NCI-H510A (cell line): Measurements from ENCODE around the gene POLR3H.

Experiments
- DNase-seq: peaks from one replicate; lab custom pipeline; 2025; lab: John Stamatoyannopoulos, UW

The POLR3H gene

DNA sequence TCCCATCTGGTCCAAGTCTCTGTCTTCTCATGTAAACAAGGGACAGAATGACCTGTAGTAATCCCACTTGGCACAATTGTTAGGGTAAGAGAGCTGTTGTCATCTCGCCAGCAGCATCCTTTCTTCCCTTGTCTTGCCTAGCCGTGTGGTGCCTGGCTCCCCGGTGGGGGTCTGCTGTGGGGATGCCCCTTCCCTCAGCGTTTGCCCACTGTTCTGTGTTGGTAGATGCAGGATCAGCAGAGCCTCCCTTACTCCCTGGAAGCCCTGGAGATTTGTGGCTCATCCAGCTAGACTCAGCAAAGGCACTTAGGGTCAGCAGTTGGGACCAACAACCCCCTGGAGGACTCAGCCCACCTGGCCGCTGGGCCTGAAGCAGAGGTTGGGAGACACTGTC is 62.3 kb downstream of the POLR3H start:
- no peak for DNase-seq

DNA sequence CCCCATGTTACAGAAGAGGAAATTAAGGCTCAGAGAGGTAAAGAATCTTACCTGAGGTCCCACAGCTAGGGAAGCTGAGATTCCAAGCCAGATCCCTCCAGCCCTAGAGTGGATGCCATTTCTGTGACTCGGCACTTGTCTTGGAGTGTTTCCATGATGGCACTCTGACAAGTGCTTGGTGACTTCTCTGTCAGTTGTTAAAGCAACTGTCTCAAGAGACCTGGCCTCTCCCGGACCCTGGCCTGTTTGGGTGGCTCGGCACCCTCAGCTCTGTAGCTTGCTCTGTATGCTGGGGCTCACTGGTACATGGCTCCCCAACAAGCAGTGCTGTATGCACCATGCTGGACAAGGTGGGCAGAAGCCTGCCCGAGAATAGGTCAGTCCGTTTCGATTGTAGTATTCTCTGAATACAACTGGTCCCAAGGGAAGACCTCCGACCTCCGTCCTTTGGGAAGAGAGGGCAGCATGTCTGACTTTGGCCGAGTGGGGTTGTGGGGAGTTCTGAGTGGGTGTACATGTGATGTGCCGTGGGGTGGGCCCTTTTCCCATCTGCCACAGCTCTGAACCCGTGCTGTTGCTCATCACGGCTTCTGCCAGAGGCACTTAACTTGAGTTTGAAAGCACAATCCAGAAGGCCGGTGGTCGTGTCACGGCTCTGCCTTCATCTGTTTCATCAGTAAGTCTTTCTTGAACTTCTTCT is 63.0 kb downstream of the POLR3H start:
- DNase-seq = no peak

DNA sequence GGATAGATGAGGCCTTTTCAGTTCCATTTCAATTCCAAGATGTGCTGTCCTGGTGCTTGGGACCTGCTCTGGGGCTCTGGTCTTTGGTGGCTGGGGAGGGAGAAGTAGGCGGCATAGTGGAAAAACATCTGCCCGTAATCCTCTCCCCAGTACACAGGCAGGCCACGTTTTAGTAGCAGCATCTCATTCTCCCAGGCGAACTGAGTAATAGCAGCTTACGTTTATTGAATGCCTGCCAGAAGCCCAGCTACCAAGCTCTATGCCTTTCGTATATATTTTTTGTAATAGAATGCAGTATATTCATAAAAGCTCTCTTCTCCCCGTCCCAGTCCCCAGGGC is 63.9 kb downstream of the POLR3H start:
- no peak for DNase-seq

DNA sequence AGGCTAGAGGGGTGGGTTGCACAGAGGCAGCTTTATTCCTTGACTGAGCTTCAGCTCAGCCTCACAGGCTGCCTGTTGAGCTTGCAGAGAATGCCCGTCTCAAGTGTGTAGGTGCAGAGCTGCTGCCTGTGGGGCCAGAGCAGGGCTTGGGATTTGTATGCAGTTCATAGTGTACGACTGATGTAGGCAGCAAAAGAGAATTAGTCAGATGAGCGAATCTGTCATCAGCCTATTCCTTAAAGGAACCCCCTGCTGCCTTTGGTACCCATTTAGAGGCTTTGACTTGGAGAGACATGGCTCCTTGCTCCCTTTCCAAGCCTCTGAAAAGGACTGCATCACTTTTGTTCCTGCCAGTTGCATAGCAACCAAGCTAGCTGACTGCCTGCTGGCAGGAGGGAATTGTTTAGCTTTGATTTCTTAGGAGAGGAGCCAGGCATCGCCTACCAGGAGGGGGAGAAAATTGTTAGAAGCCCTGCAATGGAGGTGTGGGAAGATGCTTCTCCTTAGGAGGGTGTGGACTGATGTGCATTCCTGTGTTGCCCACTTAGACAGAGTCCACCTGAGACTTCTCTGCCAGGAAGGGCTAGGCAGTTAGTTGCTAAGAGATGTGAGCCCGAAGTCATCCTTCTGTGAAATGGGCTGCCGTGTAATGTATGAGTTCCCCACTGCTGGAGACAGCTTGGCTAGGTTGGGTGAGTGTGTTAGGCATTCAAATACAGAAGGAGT is 64.4 kb downstream of the POLR3H start:
- DNase-seq = no peak

DNA sequence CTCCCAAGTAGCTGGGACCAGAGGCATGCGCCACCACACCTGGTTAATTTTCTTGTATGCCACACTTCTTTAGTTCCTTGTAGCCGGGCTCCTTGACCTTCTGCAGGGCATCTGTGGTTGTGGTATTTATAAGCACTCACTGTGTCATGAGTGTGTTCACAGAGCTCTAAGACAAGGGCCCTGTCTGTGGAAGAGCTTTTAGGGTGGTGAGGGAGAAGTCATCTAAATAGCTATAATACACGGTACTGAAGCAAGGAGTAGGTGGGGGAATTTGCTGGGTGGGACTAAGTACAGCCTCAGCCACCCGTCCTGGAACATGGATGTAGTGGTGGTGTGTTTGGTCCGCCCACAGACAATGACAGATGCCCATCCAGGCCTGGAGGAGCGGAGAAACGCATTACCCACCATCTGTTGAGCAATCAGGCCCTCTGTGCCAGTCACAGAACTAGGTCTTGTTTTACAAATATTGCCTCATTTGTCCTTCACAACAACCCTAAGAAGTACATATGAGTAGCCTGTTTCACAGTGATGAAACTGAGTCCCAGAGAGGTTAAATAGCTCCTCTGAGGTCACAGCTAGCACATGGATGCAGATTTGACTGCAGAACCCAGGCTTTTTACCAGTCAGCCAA is 65.3 kb downstream of the POLR3H start:
- no peak for DNase-seq

DNA sequence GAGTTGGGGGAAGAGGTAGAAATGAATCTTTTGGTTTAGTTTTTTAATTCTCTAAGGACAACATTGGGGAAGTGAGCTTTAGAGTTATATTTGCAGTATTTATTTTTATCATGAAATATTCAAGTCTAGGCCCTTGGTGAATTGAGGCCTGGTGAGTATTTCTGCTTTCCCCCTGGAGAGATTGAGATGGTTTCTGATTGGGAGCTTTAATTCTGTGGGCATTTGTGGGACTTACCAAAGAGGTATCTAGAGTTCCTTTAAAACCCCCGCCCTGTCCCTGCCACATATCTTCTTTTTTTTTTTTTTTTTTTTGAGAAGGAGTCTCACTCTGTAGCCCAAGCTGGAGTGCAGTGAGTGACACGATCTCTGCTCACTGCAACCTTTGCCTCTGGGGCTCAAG is 65.8 kb downstream of the POLR3H start:
- DNase-seq = no peak
